HL-60 (cell line): ENCODE data around the gene HDGFL2.
"Not testable (repeated sequence)": the region's sequence is repeated elsewhere in the genome, so short reads cannot be mapped to it uniquely, and the experiment has no call there.

ENCODE experiments used
- DNase-seq, 2 experiments: peaks; one replicate each; pipeline ENCODE4 v3.0.0-alpha.2; 2010 to 2020; ENCODE audit warnings: low read depth in 1 of 2, low spot score in 1 of 2
- H3K27ac ChIP-seq: fragments of 250-450 bp; sonication (Bioruptor Pico); replicated peaks from 2 replicates; pipeline ENCODE4 v1.5.1; 2020; ENCODE audit warnings: mild to moderate bottlenecking, moderate library complexity
- H3K27me3 ChIP-seq: fragments of 250-450 bp; sonication (Bioruptor Pico); 2 replicates; pipeline ENCODE4 v1.5.1; 2021; ENCODE audit warnings: mild to moderate bottlenecking, moderate library complexity; ENCODE audit not compliant: insufficient read depth, poor library complexity, severe bottlenecking
- H3K4me3 ChIP-seq: replicated peaks from 2 replicates; pipeline ENCODE4 v1.5.1; 2011; ENCODE audit warnings: mild to moderate bottlenecking, control low read depth, low read length; ENCODE audit not compliant: insufficient read depth
- CTCF ChIP-seq: IDR thresholded peaks from one replicate; pipeline ENCODE4 v1.5.1; 2011; ENCODE audit warnings: low read length, control low read depth, inconsistent platforms; ENCODE audit not compliant: insufficient read depth
- GABPA ChIP-seq: IDR thresholded peaks from 2 replicates; pipeline ENCODE4 v1.6.1; 2012; ENCODE audit warnings: low read depth
- POLR2AphosphoS5 ChIP-seq: IDR thresholded peaks from 2 replicates; pipeline ENCODE4 v1.6.1; 2012; ENCODE audit warnings: low read depth
- REST ChIP-seq: IDR thresholded peaks from 2 replicates; pipeline ENCODE4 v1.6.1; 2012; ENCODE audit warnings: low read depth; ENCODE audit not compliant: insufficient replicate concordance
- SPI1 ChIP-seq: IDR thresholded peaks from 2 replicates; pipeline ENCODE4 v1.6.1; 2012; ENCODE audit warnings: low read depth, mild to moderate bottlenecking, borderline replicate concordance

HDGFL2 gene

GRCh38 chr19:4523306-4524110, 51.4 kb downstream of the HDGFL2 start:
- Histone ChIP-seq H3K27ac (no peak overlapping the region), H3K4me3 (no peak overlapping the region), H3K27me3 (no peaks in the 10 kb centered on the region)
- peak in 1 of 2 experiments; percentile 29 for DNase-seq
- TF ChIP-seq CTCF (peak; percentile 72), GABPA (no peak)

- H3K4me3 ChIP-seq: no peak overlapping the region
- DNase-seq: peak in 1 of 2 experiments; percentile 69
- no peak overlapping the region for H3K27ac ChIP-seq
- no peak for TF ChIP-seq REST
- no peak for TF ChIP-seq POLR2AphosphoS5
- TF ChIP-seq CTCF: peak; percentile 96
- no peak for TF ChIP-seq GABPA
- no peak for TF ChIP-seq SPI1
- no peaks in the 10 kb centered on the region for H3K27me3 ChIP-seq
Measured at GRCh38 chr19:4524808-4525562, 52.9 kb downstream of the HDGFL2 start.

- Histone ChIP-seq H3K4me3 (no peak overlapping the region), H3K27ac (no peak overlapping the region), H3K27me3 (no peaks in the 10 kb centered on the region)
- TF ChIP-seq GABPA: no peak
- no peak for TF ChIP-seq POLR2AphosphoS5
- no peak for TF ChIP-seq CTCF
- DNase-seq: no peak
Measured at GRCh38 chr19:4525563-4526002, 53.5 kb downstream of the HDGFL2 start.

GRCh38 chr19:4527377-4527776, 55.3 kb downstream of the HDGFL2 start:
- not testable (repeated sequence) for DNase-seq, H3K27me3 ChIP-seq, H3K27ac ChIP-seq, H3K4me3 ChIP-seq

GRCh38 chr19:4528843-4529242, 56.7 kb downstream of the HDGFL2 start:
- TF ChIP-seq GABPA: no peak
- no peak for TF ChIP-seq POLR2AphosphoS5
- no peak for TF ChIP-seq CTCF
- TF ChIP-seq REST: no peak
- no peak for TF ChIP-seq SPI1

More at GRCh38 chr19:4528843-4529242, 56.7 kb downstream of the HDGFL2 start:
- no peaks in the 10 kb centered on the region for H3K27me3 ChIP-seq
- H3K27ac ChIP-seq: no peak overlapping the region
- DNase-seq: no peak
- H3K4me3 ChIP-seq: no peak overlapping the region
